HCT116 (cell line): Measurements from ENCODE around the gene SLC15A5. TPM values are rescaled to one million over a fixed set of nuclear protein-coding genes. Genes with fewer than 3 reads are reported as not detected.

Experiments
- ATAC-seq: fragments of 200-7000 bp; cut with Tn5 transposase; 2 replicates; pipeline ENCODE4 v1.9.1; 2020; ENCODE audit warnings: mild to moderate bottlenecking, moderate library complexity
- BruUV-seq: library from RNA; stranded (reverse); fragments of 400-500 nt; replicated peaks from 2 replicates; lab custom pipeline; 2021; lab: Mats Ljungman, UMichigan
- CTCF ChIA-PET: fragments of 300-600 bp; sonication (Branson Sonifier 250); formaldehyde crosslinking; loops from one replicate; lab custom pipeline; 2021; ENCODE audit warnings: antibody characterized with exemption; lab: Charles Lee
- POLR2A ChIA-PET: fragments of 300-600, 350-600 bp; sonication (Branson Sonifier 250); formaldehyde crosslinking; loops from one replicate; lab custom pipeline; 2021; ENCODE audit warnings: antibody characterized with exemption; lab: Charles Lee
- RAD21 ChIA-PET, 2 experiments: fragments of 300-600 bp; sonication (Branson Sonifier 250); formaldehyde crosslinking; loops; one replicate each; lab custom pipeline; 2023; ENCODE audit warnings: low total read pairs in 2 of 2; ENCODE audit not compliant: uncharacterized antibody in 2 of 2, unreplicated experiment in 2 of 2, low non-redundant PET in 1 of 2; lab: Charles Lee
- DNase-seq: peaks from one replicate; pipeline ENCODE4 v3.0.0-alpha.2; 2010; ENCODE audit warnings: low read depth, low spot score
- H2AFZ ChIP-seq: fragments of 200-600 bp; shearing (Covaris generic), sonication (generic); 2 replicates; pipeline ENCODE4 v1.6.1; 2017; ENCODE audit warnings: low read depth, mixed run types, mixed read lengths, antibody characterized with exemption, low read length; ENCODE audit not compliant: poor library complexity, severe bottlenecking
- H3K27ac ChIP-seq: 2 replicates; pipeline ENCODE4 v1.5.1; 2012; ENCODE audit warnings: low read depth, low read length
- H3K27me3 ChIP-seq: fragments of 200-600 bp; sonication (generic); 2 replicates; pipeline ENCODE4 v1.6.1; 2016; ENCODE audit warnings: mixed run types, low read length, mixed read lengths; ENCODE audit not compliant: insufficient read depth
- H3K36me3 ChIP-seq, 2 experiments: fragments of 200-500 bp in 1 of 2; fragments of 200-600 bp in 1 of 2; sonication (Bioruptor generic) in 1 of 2; sonication (generic) in 1 of 2; 2 replicates each; pipeline versions ENCODE4 v1.5.1 to v1.6.1; 2014 to 2016; ENCODE audit warnings: low read length in 2 of 2, inconsistent platforms in 1 of 2, mixed read lengths in 1 of 2, mixed run types in 1 of 2; ENCODE audit not compliant: insufficient read depth in 2 of 2, control insufficient read depth in 1 of 2
- H3K4me1 ChIP-seq, 2 experiments: fragments of 200-600 bp in 1 of 2; sonication (generic) in 1 of 2; 2 replicates each; pipeline versions ENCODE4 v1.5.1 to v1.6.1; 2012 to 2017; ENCODE audit warnings: low read length in 2 of 2, inconsistent platforms in 1 of 2, mild to moderate bottlenecking in 1 of 2, mixed read lengths in 1 of 2, mixed run types in 1 of 2, moderate library complexity in 1 of 2; ENCODE audit not compliant: insufficient read depth in 2 of 2, control insufficient read depth in 1 of 2
- H3K4me2 ChIP-seq: fragments of 200-600 bp; sonication (generic); 2 replicates; pipeline ENCODE4 v1.6.1; 2017; ENCODE audit warnings: mixed run types, low read length, mixed read lengths
- H3K4me3 ChIP-seq, 2 experiments: fragments of 200-600 bp in 1 of 2; sonication (generic) in 1 of 2; replicated peaks in 1 of 2; 2 replicates each; pipeline ENCODE4 v1.5.1; 2011 to 2016; ENCODE audit warnings: low read length in 2 of 2, control low read depth in 1 of 2, low read depth in 1 of 2, mild to moderate bottlenecking in 1 of 2, mixed read lengths in 1 of 2, mixed run types in 1 of 2
- H3K79me2 ChIP-seq: fragments of 200-600 bp; sonication (generic); 2 replicates; pipeline ENCODE4 v1.6.1; 2017; ENCODE audit warnings: mild to moderate bottlenecking, mixed run types, low read length, moderate library complexity, mixed read lengths; ENCODE audit not compliant: insufficient read depth
- H3K9ac ChIP-seq: fragments of 200-600 bp; sonication (generic); 2 replicates; pipeline ENCODE4 v1.6.1; 2016; ENCODE audit warnings: low read length, mixed read lengths
- H3K9me2 ChIP-seq: fragments of 200-600 bp; sonication (generic), shearing (Covaris generic); 2 replicates; pipeline ENCODE4 v1.6.1; 2017; ENCODE audit warnings: mixed run types, mild to moderate bottlenecking, moderate library complexity; ENCODE audit not compliant: insufficient read depth
- H3K9me3 ChIP-seq, 2 experiments: fragments of 200-500 bp in 1 of 2; fragments of 200-600 bp in 1 of 2; sonication (Bioruptor generic) in 1 of 2; sonication (generic) in 1 of 2; 2 replicates each; pipeline ENCODE4 v1.6.1; 2014 to 2017; ENCODE audit warnings: low read length in 2 of 2, mixed read lengths in 2 of 2, inconsistent platforms in 1 of 2, low read depth in 1 of 2, mild to moderate bottlenecking in 1 of 2, mixed run types in 1 of 2, moderate library complexity in 1 of 2; ENCODE audit not compliant: control insufficient read depth in 1 of 2, insufficient read depth in 1 of 2
- H4K20me1 ChIP-seq: fragments of 200-600 bp; sonication (generic), shearing (Covaris generic); 2 replicates; pipeline ENCODE4 v1.6.1; 2017; ENCODE audit warnings: mixed run types, mild to moderate bottlenecking, moderate library complexity; ENCODE audit not compliant: insufficient read depth
- ATF3 ChIP-seq: IDR thresholded peaks from 2 replicates; pipeline ENCODE4 v1.6.1; 2012
- CBX3 ChIP-seq: IDR thresholded peaks from 2 replicates; pipeline ENCODE4 v1.6.1; 2012; ENCODE audit warnings: low read depth
- CEBPB ChIP-seq: IDR thresholded peaks from 2 replicates; pipeline ENCODE4 v1.6.1; 2012; ENCODE audit warnings: low read depth
- CTCF ChIP-seq, 3 experiments: fragments of 200-600 bp in 1 of 3; sonication (generic) in 1 of 3; IDR thresholded peaks in 2 of 3; conservative IDR thresholded peaks in 1 of 3; 2 replicates each; pipeline ENCODE4 v1.5.1; 2012 to 2017; ENCODE audit warnings: low read depth in 2 of 3, low read length in 2 of 3, antibody characterized with exemption in 1 of 3, borderline replicate concordance in 1 of 3, control low read depth in 1 of 3, mild to moderate bottlenecking in 1 of 3, mixed read lengths in 1 of 3, mixed run types in 1 of 3, moderate library complexity in 1 of 3; ENCODE audit not compliant: insufficient read depth in 1 of 3
- ELF1 ChIP-seq: IDR thresholded peaks from 2 replicates; pipeline ENCODE4 v1.6.1; 2012; ENCODE audit warnings: low read depth, borderline replicate concordance
- EZH2 ChIP-seq: fragments of 200-600 bp; sonication (generic); IDR thresholded peaks from 2 replicates; pipeline ENCODE4 v1.6.1; 2017; ENCODE audit warnings: antibody characterized with exemption, mixed run types
- FOSL1 ChIP-seq: IDR thresholded peaks from 2 replicates; pipeline ENCODE4 v1.6.1; 2012; ENCODE audit warnings: low read depth
- JUND ChIP-seq: IDR thresholded peaks from 2 replicates; pipeline ENCODE4 v1.6.1; 2012
- MAX ChIP-seq: IDR thresholded peaks from 2 replicates; pipeline ENCODE4 v1.6.1; 2012
- POLR2A ChIP-seq: IDR thresholded peaks from 2 replicates; pipeline ENCODE4 v1.7.0; 2011; ENCODE audit warnings: borderline replicate concordance; ENCODE audit not compliant: insufficient read depth, insufficient read length; ENCODE audit errors: extremely low read depth
- POLR2AphosphoS5 ChIP-seq: IDR thresholded peaks from 2 replicates; pipeline ENCODE4 v1.6.1; 2011; ENCODE audit warnings: mild to moderate bottlenecking, low read depth, low read length, moderate library complexity
- SIN3A ChIP-seq: IDR thresholded peaks from 2 replicates; pipeline ENCODE4 v1.6.1; 2012; ENCODE audit warnings: low read depth
- SP1 ChIP-seq: IDR thresholded peaks from 2 replicates; pipeline ENCODE4 v1.6.1; 2012; ENCODE audit warnings: low read depth
- SRF ChIP-seq: IDR thresholded peaks from 2 replicates; pipeline ENCODE4 v1.6.1; 2012; ENCODE audit warnings: low read depth
- TCF7L2 ChIP-seq: IDR thresholded peaks from 2 replicates; pipeline ENCODE4 v1.7.0; 2011; ENCODE audit warnings: borderline replicate concordance, inconsistent platforms; ENCODE audit not compliant: insufficient read depth, insufficient read length; ENCODE audit errors: extremely low read depth
- YY1 ChIP-seq: IDR thresholded peaks from 2 replicates; pipeline ENCODE4 v1.6.1; 2011; ENCODE audit warnings: low read length, low read depth, moderate library complexity, mild to moderate bottlenecking; ENCODE audit not compliant: insufficient replicate concordance; ENCODE audit errors: extremely low read depth
- ZBTB33 ChIP-seq: IDR thresholded peaks from 2 replicates; pipeline ENCODE4 v1.6.1; 2011; ENCODE audit warnings: mild to moderate bottlenecking, low read length, moderate library complexity; ENCODE audit not compliant: insufficient replicate concordance; ENCODE audit errors: extremely low read depth
- ZFX ChIP-seq: fragments of 450-650 bp; IDR thresholded peaks from 2 replicates; pipeline ENCODE4 v1.6.1; 2017
- ZNF274 ChIP-seq: fragments of 200-500 bp; sonication (Bioruptor generic); IDR thresholded peaks from 2 replicates; pipeline ENCODE4 v1.6.1; 2014; ENCODE audit warnings: mild to moderate bottlenecking, low read depth, low read length, inconsistent platforms
- intact Hi-C: fragments of 100-400 bp; cut with micrococcal nuclease; formaldehyde crosslinking; loops from 2 replicates; pipeline ENCODE4 v1.10.0; 2022
- total RNA-seq: library from RNA; stranded (reverse); gene quantifications from one replicate; pipeline ENCODE4 v1.2.1, GENCODE V29; 2021; ENCODE audit not compliant: unreplicated experiment
- TF ChIP-seq, protein P1 (sequence below): IDR thresholded peaks from 2 replicates; pipeline ENCODE4 v1.6.1; 2012; ENCODE audit warnings: low read depth

SLC15A5 gene
- total RNA-seq, 1 experiment from 2014 or later, result not detected

DNA sequence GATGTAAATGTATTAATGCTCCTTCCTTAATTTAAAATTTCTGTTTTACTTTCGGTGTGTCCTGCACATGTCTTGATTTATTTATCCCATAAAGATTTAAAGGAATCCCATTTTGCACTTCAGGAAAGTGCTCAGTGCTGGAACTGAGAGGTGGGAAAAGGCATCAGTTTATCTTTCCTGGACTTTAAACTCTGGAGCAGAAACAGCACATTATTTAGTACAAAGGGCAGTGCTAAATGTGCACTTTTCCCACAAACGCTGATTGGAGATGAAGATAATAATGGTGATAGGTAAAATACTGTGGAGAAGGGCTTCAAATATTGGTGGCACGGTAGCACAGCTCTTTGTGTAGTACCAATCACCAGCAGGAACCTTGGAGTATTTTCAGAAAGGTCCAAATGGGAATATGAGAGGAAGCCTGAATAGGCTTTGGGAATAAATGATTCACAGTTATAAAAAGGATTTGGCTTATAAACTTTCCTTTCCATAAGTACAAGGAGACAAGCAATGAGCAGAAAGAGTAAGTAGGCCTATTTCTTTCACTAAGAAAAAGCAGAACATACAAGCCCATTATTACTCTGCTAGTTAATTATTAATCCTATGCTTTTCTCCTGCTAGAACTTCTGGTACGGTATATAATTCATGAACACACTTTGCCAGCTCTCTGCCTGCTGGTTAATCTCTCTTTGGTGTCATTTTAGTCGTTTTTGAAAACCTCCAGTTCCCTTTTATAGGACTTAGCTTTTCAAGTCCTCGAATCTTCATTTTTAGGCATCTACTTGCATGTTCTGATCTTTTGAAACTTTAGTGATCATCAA, 58.3 kb downstream of the SLC15A5 start:
- intact Hi-C loops, result no loop called here
- no peaks in the 10 kb centered on the region for H3K36me3 ChIP-seq
- no peak overlapping the region for H3K27ac ChIP-seq
- DNase-seq (no peak), ATAC-seq (no peak)
- no peaks in the 10 kb centered on the region for H3K79me2 ChIP-seq
- no peak overlapping the region for H3K4me2 ChIP-seq
- no peak for TF ChIP-seq ATF3
- no peak for TF ChIP-seq CEBPB
- TF ChIP-seq CTCF (IDR thresholded peaks at IDR 0.05 in 2 of 3, conservative IDR thresholded peaks at IDR 0.05 in 1 of 3; ENCODE audit: borderline replicate concordance in 1 of 3, insufficient read depth in 1 of 3, low read depth in 2 of 3, low read length in 2 of 3), result no peak
- no peak for TF ChIP-seq SRF
- no peak for TF ChIP-seq ZBTB33
- no peak for TF ChIP-seq EZH2
- no peak for TF ChIP-seq FOSL1
- no peak for TF ChIP-seq ZFX
- no peak for TF ChIP-seq SP1
- no peak for TF ChIP-seq YY1
- TF ChIP-seq ZNF274, result no peak
- no peak for TF ChIP-seq POLR2A
- TF ChIP-seq SIN3A, result no peak
- TF ChIP-seq TCF7L2, result no peak
- TF ChIP-seq JUND, result no peak
- TF ChIP-seq ELF1, result no peak
- no peak for TF ChIP-seq MAX
- TF ChIP-seq POLR2AphosphoS5, result no peak
- no peak for TF ChIP-seq CBX3
- TF ChIP-seq, protein P1, sequence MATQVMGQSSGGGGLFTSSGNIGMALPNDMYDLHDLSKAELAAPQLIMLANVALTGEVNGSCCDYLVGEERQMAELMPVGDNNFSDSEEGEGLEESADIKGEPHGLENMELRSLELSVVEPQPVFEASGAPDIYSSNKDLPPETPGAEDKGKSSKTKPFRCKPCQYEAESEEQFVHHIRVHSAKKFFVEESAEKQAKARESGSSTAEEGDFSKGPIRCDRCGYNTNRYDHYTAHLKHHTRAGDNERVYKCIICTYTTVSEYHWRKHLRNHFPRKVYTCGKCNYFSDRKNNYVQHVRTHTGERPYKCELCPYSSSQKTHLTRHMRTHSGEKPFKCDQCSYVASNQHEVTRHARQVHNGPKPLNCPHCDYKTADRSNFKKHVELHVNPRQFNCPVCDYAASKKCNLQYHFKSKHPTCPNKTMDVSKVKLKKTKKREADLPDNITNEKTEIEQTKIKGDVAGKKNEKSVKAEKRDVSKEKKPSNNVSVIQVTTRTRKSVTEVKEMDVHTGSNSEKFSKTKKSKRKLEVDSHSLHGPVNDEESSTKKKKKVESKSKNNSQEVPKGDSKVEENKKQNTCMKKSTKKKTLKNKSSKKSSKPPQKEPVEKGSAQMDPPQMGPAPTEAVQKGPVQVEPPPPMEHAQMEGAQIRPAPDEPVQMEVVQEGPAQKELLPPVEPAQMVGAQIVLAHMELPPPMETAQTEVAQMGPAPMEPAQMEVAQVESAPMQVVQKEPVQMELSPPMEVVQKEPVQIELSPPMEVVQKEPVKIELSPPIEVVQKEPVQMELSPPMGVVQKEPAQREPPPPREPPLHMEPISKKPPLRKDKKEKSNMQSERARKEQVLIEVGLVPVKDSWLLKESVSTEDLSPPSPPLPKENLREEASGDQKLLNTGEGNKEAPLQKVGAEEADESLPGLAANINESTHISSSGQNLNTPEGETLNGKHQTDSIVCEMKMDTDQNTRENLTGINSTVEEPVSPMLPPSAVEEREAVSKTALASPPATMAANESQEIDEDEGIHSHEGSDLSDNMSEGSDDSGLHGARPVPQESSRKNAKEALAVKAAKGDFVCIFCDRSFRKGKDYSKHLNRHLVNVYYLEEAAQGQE, result no peak
- H3K4me1 ChIP-seq, result no peaks in the 10 kb centered on the region
- no peak overlapping the region for H2AFZ ChIP-seq
- BruUV-seq, result no TSS peak
- H3K9ac ChIP-seq, result no peak overlapping the region
- no peaks in the 10 kb centered on the region for H4K20me1 ChIP-seq
- ChIA-PET RAD21 (no interaction called here), POLR2A (no interaction called here), CTCF (no interaction called here)
- H3K27me3 ChIP-seq, result no peaks in the 10 kb centered on the region
- no peak overlapping the region for H3K4me3 ChIP-seq
- H3K9me3 ChIP-seq, result no peaks in the 10 kb centered on the region
- no peaks in the 10 kb centered on the region for H3K9me2 ChIP-seq
